ENCODE data around the gene MRPL19.

The MRPL19 gene

GRCh38 chr2:75729861-75730260, 83.3 kb downstream of the MRPL19 start:
- TF ChIP-seq, protein P1, sequence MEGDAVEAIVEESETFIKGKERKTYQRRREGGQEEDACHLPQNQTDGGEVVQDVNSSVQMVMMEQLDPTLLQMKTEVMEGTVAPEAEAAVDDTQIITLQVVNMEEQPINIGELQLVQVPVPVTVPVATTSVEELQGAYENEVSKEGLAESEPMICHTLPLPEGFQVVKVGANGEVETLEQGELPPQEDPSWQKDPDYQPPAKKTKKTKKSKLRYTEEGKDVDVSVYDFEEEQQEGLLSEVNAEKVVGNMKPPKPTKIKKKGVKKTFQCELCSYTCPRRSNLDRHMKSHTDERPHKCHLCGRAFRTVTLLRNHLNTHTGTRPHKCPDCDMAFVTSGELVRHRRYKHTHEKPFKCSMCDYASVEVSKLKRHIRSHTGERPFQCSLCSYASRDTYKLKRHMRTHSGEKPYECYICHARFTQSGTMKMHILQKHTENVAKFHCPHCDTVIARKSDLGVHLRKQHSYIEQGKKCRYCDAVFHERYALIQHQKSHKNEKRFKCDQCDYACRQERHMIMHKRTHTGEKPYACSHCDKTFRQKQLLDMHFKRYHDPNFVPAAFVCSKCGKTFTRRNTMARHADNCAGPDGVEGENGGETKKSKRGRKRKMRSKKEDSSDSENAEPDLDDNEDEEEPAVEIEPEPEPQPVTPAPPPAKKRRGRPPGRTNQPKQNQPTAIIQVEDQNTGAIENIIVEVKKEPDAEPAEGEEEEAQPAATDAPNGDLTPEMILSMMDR (IDR thresholded peaks at IDR 0.05; ENCODE audit: control insufficient read depth, insufficient read depth, low read depth, low read length, missing control alignments) = peak; percentile 30
- DNase-seq (ENCODE audit: low read depth) = no peak
- H3K4me3 ChIP-seq (ENCODE audit: control insufficient read depth, low read depth, low read length) = no peak overlapping the region

DNA sequence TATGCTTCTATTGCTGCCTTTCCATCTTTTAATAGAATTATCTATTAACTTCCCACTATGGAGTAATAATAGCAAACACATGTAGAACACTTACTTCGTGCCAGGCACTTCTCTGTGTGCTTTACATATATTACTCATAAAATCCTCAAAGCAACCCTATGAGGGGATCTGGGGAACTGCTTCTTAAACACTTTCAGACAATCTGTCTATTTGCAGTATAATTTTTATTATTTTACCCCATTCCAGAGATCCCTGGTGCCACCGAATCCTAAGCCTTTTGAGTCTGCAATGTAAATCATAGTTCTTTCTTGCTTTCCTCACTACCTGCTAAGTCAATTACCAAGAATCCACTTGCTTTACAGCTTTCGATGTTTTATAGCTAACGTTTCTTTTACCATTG, 89.7 kb downstream of the MRPL19 start:
- DNase-seq (ENCODE audit: low read depth) = no peak
- no peak overlapping the region for H3K4me3 ChIP-seq (ENCODE audit: control insufficient read depth, low read depth, low read length)
- TF ChIP-seq, protein P1 (IDR thresholded peaks at IDR 0.05; ENCODE audit: control insufficient read depth, insufficient read depth, low read depth, low read length, missing control alignments) = no peak

GRCh38 chr2:75737961-75738360, 91.4 kb downstream of the MRPL19 start:
- DNase-seq (ENCODE audit: low read depth) = no peak
- H3K4me3 ChIP-seq (ENCODE audit: control insufficient read depth, low read depth, low read length) = no peak overlapping the region
- TF ChIP-seq, protein P1 (IDR thresholded peaks at IDR 0.05; ENCODE audit: control insufficient read depth, insufficient read depth, low read depth, low read length, missing control alignments) = no peak

Data from AG09309 (cell line).